Measurements from ENCODE around the gene PLEKHJ1. TPM values are rescaled to one million over a fixed set of nuclear protein-coding genes. Genes with fewer than 3 reads are reported as not detected.
A peak's percentile ranks its signal among the peaks of the same experiment; 100 is the strongest.

PLEKHJ1 gene
- total and polyA plus RNA-seq, 2 of the 13 experiments (the other 11 are each of a cell fraction or from before 2014, with no cell fraction given), result 70.5 to 130 TPM

DNA sequence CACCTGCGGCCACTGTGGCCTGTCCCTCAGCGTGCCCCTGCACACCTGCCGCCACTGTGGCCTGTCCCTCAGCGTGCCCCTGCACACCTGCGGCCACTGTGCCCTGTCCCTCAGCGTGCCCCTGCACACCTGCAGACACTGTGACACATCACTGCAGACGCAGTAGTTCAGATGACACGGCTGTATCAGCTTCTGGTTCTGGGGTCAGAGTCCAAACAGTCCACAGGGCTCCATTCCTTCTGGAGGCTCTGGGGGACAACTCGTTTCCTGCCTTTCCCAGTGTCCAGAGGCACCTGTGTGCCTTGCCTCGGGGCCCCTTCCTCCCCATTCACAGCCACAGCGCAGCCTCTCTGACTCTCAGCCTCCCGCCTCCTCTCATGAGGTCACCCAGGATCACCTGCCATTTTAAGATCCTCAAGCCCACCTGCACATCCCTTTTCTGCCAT is 6.0 kb upstream of the PLEKHJ1 start (continued):
- TF ChIP-seq, protein P1, sequence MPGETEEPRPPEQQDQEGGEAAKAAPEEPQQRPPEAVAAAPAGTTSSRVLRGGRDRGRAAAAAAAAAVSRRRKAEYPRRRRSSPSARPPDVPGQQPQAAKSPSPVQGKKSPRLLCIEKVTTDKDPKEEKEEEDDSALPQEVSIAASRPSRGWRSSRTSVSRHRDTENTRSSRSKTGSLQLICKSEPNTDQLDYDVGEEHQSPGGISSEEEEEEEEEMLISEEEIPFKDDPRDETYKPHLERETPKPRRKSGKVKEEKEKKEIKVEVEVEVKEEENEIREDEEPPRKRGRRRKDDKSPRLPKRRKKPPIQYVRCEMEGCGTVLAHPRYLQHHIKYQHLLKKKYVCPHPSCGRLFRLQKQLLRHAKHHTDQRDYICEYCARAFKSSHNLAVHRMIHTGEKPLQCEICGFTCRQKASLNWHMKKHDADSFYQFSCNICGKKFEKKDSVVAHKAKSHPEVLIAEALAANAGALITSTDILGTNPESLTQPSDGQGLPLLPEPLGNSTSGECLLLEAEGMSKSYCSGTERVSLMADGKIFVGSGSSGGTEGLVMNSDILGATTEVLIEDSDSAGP (CRISPR knock-in tag; IDR thresholded peaks at IDR 0.05; ENCODE audit: borderline replicate concordance), result peak; percentile 59; the same call in 1 of the 2 replicates
- TF ChIP-seq ZNF747 (CRISPR knock-in tag; IDR thresholded peaks at IDR 0.05; ENCODE audit: borderline replicate concordance) (no peak), KDM3A (CRISPR knock-in tag; IDR thresholded peaks at IDR 0.05; ENCODE audit: low read depth) (0 out of 2 replicates have a peak, but pooled peaks have one; percentile 52), ZNF614 (CRISPR knock-in tag; IDR thresholded peaks at IDR 0.05; ENCODE audit: borderline replicate concordance) (0 out of 2 replicates have a peak, but pooled peaks have one; percentile 28), ZNF207 (IDR thresholded peaks at IDR 0.05; ENCODE audit: borderline replicate concordance) (no peak), ELF4 (CRISPR knock-in tag; IDR thresholded peaks at IDR 0.05; ENCODE audit: borderline replicate concordance) (no peak), ZNF44 (CRISPR knock-in tag; IDR thresholded peaks at IDR 0.05) (no peak), SOX6 (IDR thresholded peaks at IDR 0.05) (no peak), SOX6 (CRISPR knock-in tag; IDR thresholded peaks at IDR 0.05) (peak; percentile 53; the same call in 1 of the 2 replicates), ZNF766 (CRISPR knock-in tag; IDR thresholded peaks at IDR 0.05; ENCODE audit: borderline replicate concordance) (no peak), ZNF496 (CRISPR knock-in tag; IDR thresholded peaks at IDR 0.05; ENCODE audit: insufficient replicate concordance) (no peak), SMARCE1 (IDR thresholded peaks at IDR 0.05; ENCODE audit: borderline replicate concordance) (no peak), ZNF33B (CRISPR knock-in tag; IDR thresholded peaks at IDR 0.05) (no peak)
- TF ChIP-seq, protein P2, sequence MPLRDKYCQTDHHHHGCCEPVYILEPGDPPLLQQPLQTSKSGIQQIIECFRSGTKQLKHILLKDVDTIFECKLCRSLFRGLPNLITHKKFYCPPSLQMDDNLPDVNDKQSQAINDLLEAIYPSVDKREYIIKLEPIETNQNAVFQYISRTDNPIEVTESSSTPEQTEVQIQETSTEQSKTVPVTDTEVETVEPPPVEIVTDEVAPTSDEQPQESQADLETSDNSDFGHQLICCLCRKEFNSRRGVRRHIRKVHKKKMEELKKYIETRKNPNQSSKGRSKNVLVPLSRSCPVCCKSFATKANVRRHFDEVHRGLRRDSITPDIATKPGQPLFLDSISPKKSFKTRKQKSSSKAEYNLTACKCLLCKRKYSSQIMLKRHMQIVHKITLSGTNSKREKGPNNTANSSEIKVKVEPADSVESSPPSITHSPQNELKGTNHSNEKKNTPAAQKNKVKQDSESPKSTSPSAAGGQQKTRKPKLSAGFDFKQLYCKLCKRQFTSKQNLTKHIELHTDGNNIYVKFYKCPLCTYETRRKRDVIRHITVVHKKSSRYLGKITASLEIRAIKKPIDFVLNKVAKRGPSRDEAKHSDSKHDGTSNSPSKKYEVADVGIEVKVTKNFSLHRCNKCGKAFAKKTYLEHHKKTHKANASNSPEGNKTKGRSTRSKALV (CRISPR knock-in tag; IDR thresholded peaks at IDR 0.05), result no peak
- TF ChIP-seq, protein P3, sequence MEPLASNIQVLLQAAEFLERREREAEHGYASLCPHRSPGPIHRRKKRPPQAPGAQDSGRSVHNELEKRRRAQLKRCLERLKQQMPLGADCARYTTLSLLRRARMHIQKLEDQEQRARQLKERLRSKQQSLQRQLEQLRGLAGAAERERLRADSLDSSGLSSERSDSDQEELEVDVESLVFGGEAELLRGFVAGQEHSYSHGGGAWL (CRISPR knock-in tag; IDR thresholded peaks at IDR 0.05), result no peak
- TF ChIP-seq, protein P4, sequence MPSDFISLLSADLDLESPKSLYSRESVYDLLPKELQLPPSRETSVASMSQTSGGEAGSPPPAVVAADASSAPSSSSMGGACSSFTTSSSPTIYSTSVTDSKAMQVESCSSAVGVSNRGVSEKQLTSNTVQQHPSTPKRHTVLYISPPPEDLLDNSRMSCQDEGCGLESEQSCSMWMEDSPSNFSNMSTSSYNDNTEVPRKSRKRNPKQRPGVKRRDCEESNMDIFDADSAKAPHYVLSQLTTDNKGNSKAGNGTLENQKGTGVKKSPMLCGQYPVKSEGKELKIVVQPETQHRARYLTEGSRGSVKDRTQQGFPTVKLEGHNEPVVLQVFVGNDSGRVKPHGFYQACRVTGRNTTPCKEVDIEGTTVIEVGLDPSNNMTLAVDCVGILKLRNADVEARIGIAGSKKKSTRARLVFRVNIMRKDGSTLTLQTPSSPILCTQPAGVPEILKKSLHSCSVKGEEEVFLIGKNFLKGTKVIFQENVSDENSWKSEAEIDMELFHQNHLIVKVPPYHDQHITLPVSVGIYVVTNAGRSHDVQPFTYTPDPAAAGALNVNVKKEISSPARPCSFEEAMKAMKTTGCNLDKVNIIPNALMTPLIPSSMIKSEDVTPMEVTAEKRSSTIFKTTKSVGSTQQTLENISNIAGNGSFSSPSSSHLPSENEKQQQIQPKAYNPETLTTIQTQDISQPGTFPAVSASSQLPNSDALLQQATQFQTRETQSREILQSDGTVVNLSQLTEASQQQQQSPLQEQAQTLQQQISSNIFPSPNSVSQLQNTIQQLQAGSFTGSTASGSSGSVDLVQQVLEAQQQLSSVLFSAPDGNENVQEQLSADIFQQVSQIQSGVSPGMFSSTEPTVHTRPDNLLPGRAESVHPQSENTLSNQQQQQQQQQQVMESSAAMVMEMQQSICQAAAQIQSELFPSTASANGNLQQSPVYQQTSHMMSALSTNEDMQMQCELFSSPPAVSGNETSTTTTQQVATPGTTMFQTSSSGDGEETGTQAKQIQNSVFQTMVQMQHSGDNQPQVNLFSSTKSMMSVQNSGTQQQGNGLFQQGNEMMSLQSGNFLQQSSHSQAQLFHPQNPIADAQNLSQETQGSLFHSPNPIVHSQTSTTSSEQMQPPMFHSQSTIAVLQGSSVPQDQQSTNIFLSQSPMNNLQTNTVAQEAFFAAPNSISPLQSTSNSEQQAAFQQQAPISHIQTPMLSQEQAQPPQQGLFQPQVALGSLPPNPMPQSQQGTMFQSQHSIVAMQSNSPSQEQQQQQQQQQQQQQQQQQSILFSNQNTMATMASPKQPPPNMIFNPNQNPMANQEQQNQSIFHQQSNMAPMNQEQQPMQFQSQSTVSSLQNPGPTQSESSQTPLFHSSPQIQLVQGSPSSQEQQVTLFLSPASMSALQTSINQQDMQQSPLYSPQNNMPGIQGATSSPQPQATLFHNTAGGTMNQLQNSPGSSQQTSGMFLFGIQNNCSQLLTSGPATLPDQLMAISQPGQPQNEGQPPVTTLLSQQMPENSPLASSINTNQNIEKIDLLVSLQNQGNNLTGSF (CRISPR knock-in tag; IDR thresholded peaks at IDR 0.05), result no peak
- TF ChIP-seq, protein P5, sequence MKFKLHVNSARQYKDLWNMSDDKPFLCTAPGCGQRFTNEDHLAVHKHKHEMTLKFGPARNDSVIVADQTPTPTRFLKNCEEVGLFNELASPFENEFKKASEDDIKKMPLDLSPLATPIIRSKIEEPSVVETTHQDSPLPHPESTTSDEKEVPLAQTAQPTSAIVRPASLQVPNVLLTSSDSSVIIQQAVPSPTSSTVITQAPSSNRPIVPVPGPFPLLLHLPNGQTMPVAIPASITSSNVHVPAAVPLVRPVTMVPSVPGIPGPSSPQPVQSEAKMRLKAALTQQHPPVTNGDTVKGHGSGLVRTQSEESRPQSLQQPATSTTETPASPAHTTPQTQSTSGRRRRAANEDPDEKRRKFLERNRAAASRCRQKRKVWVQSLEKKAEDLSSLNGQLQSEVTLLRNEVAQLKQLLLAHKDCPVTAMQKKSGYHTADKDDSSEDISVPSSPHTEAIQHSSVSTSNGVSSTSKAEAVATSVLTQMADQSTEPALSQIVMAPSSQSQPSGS (CRISPR knock-in tag; IDR thresholded peaks at IDR 0.05), result no peak
- TF ChIP-seq, protein P6, sequence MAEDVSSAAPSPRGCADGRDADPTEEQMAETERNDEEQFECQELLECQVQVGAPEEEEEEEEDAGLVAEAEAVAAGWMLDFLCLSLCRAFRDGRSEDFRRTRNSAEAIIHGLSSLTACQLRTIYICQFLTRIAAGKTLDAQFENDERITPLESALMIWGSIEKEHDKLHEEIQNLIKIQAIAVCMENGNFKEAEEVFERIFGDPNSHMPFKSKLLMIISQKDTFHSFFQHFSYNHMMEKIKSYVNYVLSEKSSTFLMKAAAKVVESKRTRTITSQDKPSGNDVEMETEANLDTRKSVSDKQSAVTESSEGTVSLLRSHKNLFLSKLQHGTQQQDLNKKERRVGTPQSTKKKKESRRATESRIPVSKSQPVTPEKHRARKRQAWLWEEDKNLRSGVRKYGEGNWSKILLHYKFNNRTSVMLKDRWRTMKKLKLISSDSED (CRISPR knock-in tag; IDR thresholded peaks at IDR 0.05), result no peak
